Measurements from ENCODE around the gene CTAGE9.

- no peak for TF ChIP-seq CTCF (conservative IDR thresholded peaks at IDR 0.05 in 1 of 2, IDR thresholded peaks at IDR 0.05 in 1 of 2; ENCODE audit: low read depth in 1 of 2, low read length in 2 of 2)
- no peak for TF ChIP-seq EZH2 (IDR thresholded peaks at IDR 0.05; ENCODE audit: low read length, missing control alignments)
Observed at GRCh38 chr6:131758920-131759319, 48.1 kb upstream of the CTAGE9 start.

All from fibroblast of lung (primary cell).